GM13977 (cell line): ENCODE measurements around the gene TMOD2.

Experiments
- DNase-seq: peaks from one replicate; pipeline ENCODE4 v3.0.0; 2012; ENCODE audit warnings: low spot score
- CTCF ChIP-seq: IDR thresholded peaks from 2 replicates; pipeline ENCODE4 v1.5.1; 2012; ENCODE audit warnings: mild to moderate bottlenecking, control low read depth; ENCODE audit not compliant: insufficient read depth; ENCODE audit errors: extremely low read depth, missing control alignments
- in situ Hi-C: fragments of 300-500 bp; cut with MboI; formaldehyde crosslinking; loops from one replicate; pipeline ENCODE4 v1.12.0; 2022; ENCODE audit warnings: low sequenced_read_pairs, low pct_unique_long_range_greater_than_20kb, mixed read lengths, inconsistent platforms; ENCODE audit not compliant: unreplicated experiment

The TMOD2 gene

GRCh38 chr15:51724199-51724598, 27.2 kb upstream of the TMOD2 start:
- TF ChIP-seq CTCF = no peak
- DNase-seq = no peak
- in situ Hi-C loops = no loop called here

- in situ Hi-C loops = no loop called here
- TF ChIP-seq CTCF = no peak
- DNase-seq = no peak
These were observed 26.7 kb upstream of the TMOD2 start for GRCh38 chr15:51724673-51725072.

GRCh38 chr15:51726302-51727073, 24.9 kb upstream of the TMOD2 start:
- in situ Hi-C loops = no loop called here
- no peak for TF ChIP-seq CTCF
- DNase-seq = peak; percentile 49

GRCh38 chr15:51727141-51727897, 24.1 kb upstream of the TMOD2 start:
- TF ChIP-seq CTCF = peak; percentile 22
- DNase-seq = no peak
- in situ Hi-C loops = no loop called here

- in situ Hi-C loops = no loop called here
- TF ChIP-seq CTCF = no peak
- peak; percentile 58 for DNase-seq
These were observed 19.7 kb upstream of the TMOD2 start for GRCh38 chr15:51731549-51732267.

GRCh38 chr15:51732646-51733045, 18.8 kb upstream of the TMOD2 start:
- in situ Hi-C loops = no loop called here
- TF ChIP-seq CTCF = no peak
- DNase-seq = no peak
